K562 (cell line): ENCODE measurements around the gene CDH2. TPM values are rescaled to one million over a fixed set of nuclear protein-coding genes. Genes with fewer than 3 reads are reported as not detected.

Experiments
- ATAC-seq: fragments of 200-7000 bp; cut with Tn5 transposase; 3 replicates; pipeline ENCODE4 v1.9.1; 2020; ENCODE audit warnings: moderate library complexity
- BruUV-seq: library from RNA; stranded (reverse); fragments of 400-500 nt; replicated peaks from 2 replicates; lab custom pipeline; 2021; lab: Mats Ljungman, UMichigan
- CTCF ChIA-PET: fragments of 300-600 bp; formaldehyde crosslinking; extraction: SDS; loops from one replicate; lab custom pipeline; 2021; ENCODE audit warnings: low intra/inter-chr PET ratio; lab: Yijun Ruan, JAX
- POLR2A ChIA-PET: fragments of 300-600, 350-650 bp; sonication (Branson Sonifier 250); formaldehyde crosslinking; extraction: SDS; loops from one replicate; lab custom pipeline; 2021; ENCODE audit warnings: antibody characterized with exemption, inconsistent platforms; lab: Yijun Ruan, JAX
- DNase-seq, 4 experiments: peaks; one replicate each; pipeline versions ENCODE4 v3.0.0 to v3.0.0-alpha.2; 2011 to 2018; ENCODE audit warnings: low spot score in 3 of 4, mixed read lengths in 3 of 4; ENCODE audit errors: extremely low read depth in 1 of 4
- FAIRE-seq: peaks from 2 replicates; lab custom pipeline; 2011; peaks lifted over from hg19 to GRCh38; lab: Jason Lieb, UNC
- H2AFZ ChIP-seq: 2 replicates; pipeline ENCODE4 v1.6.0; 2011; ENCODE audit warnings: low read depth, low read length, control low read depth, inconsistent platforms
- H3K27ac ChIP-seq: fragments of 200-600 bp; 3 replicates; pipeline ENCODE4 v1.8.0; 2011; ENCODE audit warnings: low read depth, mild to moderate bottlenecking, control low read depth, inconsistent platforms, low read length, moderate library complexity, mixed read lengths; ENCODE audit errors: extremely low read depth
- H3K27me3 ChIP-seq, 2 experiments: fragments of 300-600 bp in 1 of 2; 2 replicates in 1 of 2; 3 replicates in 1 of 2; pipeline versions ENCODE4 v1.6.0 to v1.8.0; 2011; ENCODE audit warnings: inconsistent platforms in 2 of 2, low read length in 2 of 2, mild to moderate bottlenecking in 1 of 2, mixed read lengths in 1 of 2, moderate library complexity in 1 of 2; ENCODE audit not compliant: control insufficient read depth in 2 of 2, insufficient read depth in 2 of 2
- H3K36me3 ChIP-seq: fragments of 300-600 bp; 3 replicates; pipeline ENCODE4 v1.8.0; 2011; ENCODE audit warnings: mild to moderate bottlenecking, low read length, inconsistent platforms; ENCODE audit not compliant: control insufficient read depth, insufficient read depth
- H3K4me1 ChIP-seq, 2 experiments: fragments of 200-600 bp in 1 of 2; replicated peaks in 1 of 2; 2 replicates in 1 of 2; 3 replicates in 1 of 2; pipeline versions ENCODE4 v1.5.1 to v1.8.0; 2011; ENCODE audit warnings: inconsistent platforms in 2 of 2, low read length in 2 of 2, mild to moderate bottlenecking in 1 of 2, mixed read lengths in 1 of 2, moderate library complexity in 1 of 2; ENCODE audit not compliant: control insufficient read depth in 2 of 2, insufficient read depth in 2 of 2
- H3K4me2 ChIP-seq: 2 replicates; pipeline ENCODE4 v1.6.1; 2011; ENCODE audit warnings: low read length, control low read depth, inconsistent platforms, mixed read lengths; ENCODE audit not compliant: insufficient read depth
- H3K4me3 ChIP-seq: fragments of 200-600 bp; sonication (generic), shearing (Covaris generic); 2 replicates; pipeline ENCODE4 v1.5.1; 2016; ENCODE audit warnings: control low read depth, inconsistent platforms
- H3K79me2 ChIP-seq: fragments of 200-600 bp; 3 replicates; pipeline ENCODE4 v1.8.0; 2011; ENCODE audit warnings: low read length, inconsistent platforms; ENCODE audit not compliant: control insufficient read depth, insufficient read depth
- H3K9ac ChIP-seq, 2 experiments: 2 replicates each; pipeline versions ENCODE4 v1.6.0 to v1.6.1; 2011; ENCODE audit warnings: low read depth in 2 of 2, low read length in 2 of 2, control low read depth in 1 of 2, inconsistent platforms in 1 of 2, mild to moderate bottlenecking in 1 of 2, mixed read lengths in 1 of 2; ENCODE audit not compliant: insufficient read depth in 1 of 2
- H3K9me1 ChIP-seq: one replicate; pipeline ENCODE4 v1.6.0; 2011; ENCODE audit warnings: inconsistent platforms, mild to moderate bottlenecking, low read length, moderate library complexity; ENCODE audit not compliant: control insufficient read depth, insufficient read depth
- H3K9me3 ChIP-seq: replicated peaks from 2 replicates; pipeline ENCODE4 v1.5.1; 2011; ENCODE audit warnings: low read depth, low read length, inconsistent platforms; ENCODE audit not compliant: control insufficient read depth, insufficient read depth
- H4K20me1 ChIP-seq: replicated peaks from 2 replicates; pipeline ENCODE4 v1.6.1; 2011; ENCODE audit warnings: low read length, inconsistent platforms, mixed read lengths; ENCODE audit not compliant: control insufficient read depth, insufficient read depth
- BRD4 ChIP-seq: fragments of 200-600 bp; sonication (generic); IDR thresholded peaks from 2 replicates; pipeline ENCODE4 v1.6.1; 2017; ENCODE audit warnings: inconsistent platforms
- CEBPB ChIP-seq: fragments of 450-650 bp; IDR thresholded peaks from 2 replicates; pipeline ENCODE4 v1.6.1; 2016; ENCODE audit warnings: missing genetic modification characterization, missing compliant biosample characterization
- CREM ChIP-seq: IDR thresholded peaks from 2 replicates; pipeline ENCODE4 v1.6.1; 2014; ENCODE audit warnings: antibody characterized with exemption, low read depth
- EGR1 ChIP-seq: fragments of 450-650 bp; conservative IDR thresholded peaks from 2 replicates; pipeline ENCODE4 v1.6.1; 2017; ENCODE audit warnings: mild to moderate bottlenecking
- FOXA3 ChIP-seq, 2 experiments: fragments of 450-650 bp in 1 of 2; sonication (generic) in 1 of 2; formaldehyde crosslinking; IDR thresholded peaks in 1 of 2; conservative IDR thresholded peaks in 1 of 2; 2 replicates each; pipeline versions ENCODE4 v1.4.0 to v1.8.0; 2020 to 2022; ENCODE audit warnings: mild to moderate bottlenecking in 2 of 2, missing genetic modification reagents in 1 of 2
- MAFK ChIP-seq: IDR thresholded peaks from 2 replicates; pipeline ENCODE4 v1.6.1; 2011; ENCODE audit warnings: low read length, improper control_type of control experiment
- MYBL2 ChIP-seq, 2 experiments: fragments of 450-650 bp in 1 of 2; sonication (generic) in 1 of 2; formaldehyde crosslinking in 1 of 2; IDR thresholded peaks; 2 replicates each; pipeline versions ENCODE4 v1.6.1 to v1.8.1; 2017 to 2022; ENCODE audit warnings: borderline replicate concordance in 1 of 2, inconsistent platforms in 1 of 2, low read depth in 1 of 2, mild to moderate bottlenecking in 1 of 2, missing genetic modification reagents in 1 of 2, moderate library complexity in 1 of 2
- PHF21A ChIP-seq: fragments of 450-650 bp; IDR thresholded peaks from 2 replicates; pipeline ENCODE4 v1.6.1; 2017; ENCODE audit warnings: low read depth, borderline replicate concordance
- SMAD1 ChIP-seq: fragments of 150-350 bp; IDR thresholded peaks from 2 replicates; pipeline ENCODE4 v1.6.1; 2014; ENCODE audit warnings: low read length, low read depth; ENCODE audit not compliant: partially characterized antibody
- TEAD2 ChIP-seq: fragments of 450-650 bp; IDR thresholded peaks from 2 replicates; pipeline ENCODE4 v1.6.1; 2016; ENCODE audit warnings: missing genetic modification characterization, control low read depth, missing compliant biosample characterization
- TOE1 ChIP-seq, 2 experiments: fragments of 450-650 bp in 1 of 2; sonication (generic) in 1 of 2; formaldehyde crosslinking in 1 of 2; IDR thresholded peaks; 2 replicates each; pipeline versions ENCODE4 v1.7.1 to v1.8.0; 2016 to 2022; ENCODE audit warnings: borderline replicate concordance in 2 of 2, mild to moderate bottlenecking in 2 of 2, antibody characterized with exemption in 1 of 2, inconsistent platforms in 1 of 2, low read depth in 1 of 2, missing genetic modification reagents in 1 of 2, moderate library complexity in 1 of 2
- ZNF586 ChIP-seq: fragments of 450-650 bp; formaldehyde crosslinking; conservative IDR thresholded peaks from 2 replicates; pipeline ENCODE4 v1.4.0; 2020; ENCODE audit warnings: mild to moderate bottlenecking, moderate library complexity
- ZNF778 ChIP-seq: fragments of 450-650 bp; formaldehyde crosslinking; IDR thresholded peaks from 2 replicates; pipeline ENCODE4 v1.4.0; 2020; ENCODE audit warnings: mild to moderate bottlenecking, moderate library complexity
- WGBS: fragments of 100-300 bp; shearing (Covaris generic); methylation state at CpG from one replicate; pipeline ENCODE4 v1.1.6; 2016; ENCODE audit warnings: low coverage, mixed read lengths; ENCODE audit not compliant: insufficient coverage; ENCODE audit errors: missing lambda C conversion rate; 5-methylcytosine and 5-hydroxymethylcytosine counted together
- in situ Hi-C: fragments of 300-500 bp; cut with MboI; formaldehyde crosslinking; loops from 4 replicates; pipeline ENCODE4 v1.15.0; 2018; ENCODE audit warnings: inconsistent platforms, mixed read lengths
- intact Hi-C: fragments of 100-400 bp; cut with micrococcal nuclease; formaldehyde crosslinking; loops from 2 replicates; pipeline ENCODE4 v1.14.2; 2022
- polyA plus RNA-seq, 8 experiments: library from polyadenylated mRNA; depleted of rRNA in 4 of 8; stranded (reverse) in 5 of 8; unstranded in 3 of 8; fragments of >200 nt; fragmentation: Nextera tagmentation in 2 of 8; fragmentation: Illumina TruSeq in 1 of 8; extraction: Ambion mirVana in 2 of 8; extraction: Trizol in 1 of 8; gene quantifications; 2 replicates each; pipeline versions ENCODE4 v1.2.1 to v1.2.3, GENCODE V29; 2011 to 2014; ENCODE audit warnings: inconsistent platforms in 1 of 8, missing spikeins in 1 of 8
- total RNA-seq, 7 experiments: library from RNA; depleted of rRNA in 6 of 7; stranded (reverse); fragments of >200 nt in 6 of 7; fragmentation: Illumina TruSeq in 2 of 7; extraction: Trizol in 2 of 7; gene quantifications; 2 replicates each; pipeline versions ENCODE4 v1.2.1 to v1.2.3, GENCODE V29; 2011 to 2021; ENCODE audit warnings: low replicate concordance in 1 of 7

CDH2 gene
- total and polyA plus RNA-seq, 9 of the 15 experiments (the other 6 are each of a cell fraction or from before 2014, with no cell fraction given) = 0.04 TPM; not detected in 8

GRCh38 chr18:28151434-28151833 is 25.5 kb downstream of the CDH2 start:
- Histone ChIP-seq H3K27ac (no peak overlapping the region), H3K9me3 (0 out of 2 replicates have a peak, but pooled peaks cover 2% of the 10 kb centered on the region), H3K4me2 (no peak overlapping the region), H3K27me3 (no peaks in the 10 kb centered on the region), H3K4me1 (no peaks in the 10 kb centered on the region), H3K36me3 (no peaks in the 10 kb centered on the region), H3K9ac (no peak overlapping the region), H3K79me2 (no peaks in the 10 kb centered on the region), H4K20me1 (no peaks in the 10 kb centered on the region), H3K9me1 (no peaks in the 10 kb centered on the region), H3K4me3 (no peak overlapping the region), H2AFZ (no peak overlapping the region)
- intact Hi-C loops (no loop called here), in situ Hi-C loops (no loop called here)
- ATAC-seq = no peak
- ChIA-PET CTCF (no interaction called here), POLR2A (no interaction called here)
- 0% methylated on average over 1 of the region's 1 CpG for WGBS
- no peak for TF ChIP-seq ZNF586 (CRISPR knock-in tag)
- no peak for TF ChIP-seq ZNF778 (CRISPR knock-in tag)
- no peak for TF ChIP-seq MAFK
- no peak for TF ChIP-seq TOE1 (IDR thresholded peaks at IDR 0.05; ENCODE audit: borderline replicate concordance)
- no peak for TF ChIP-seq TOE1 (CRISPR knock-in tag; IDR thresholded peaks at IDR 0.05; ENCODE audit: borderline replicate concordance, low read depth)
- TF ChIP-seq CREM = no peak
- TF ChIP-seq EGR1 = no peak
- no peak for TF ChIP-seq MYBL2 (IDR thresholded peaks at IDR 0.05; ENCODE audit: low read depth)
- TF ChIP-seq MYBL2 (CRISPR knock-in tag; IDR thresholded peaks at IDR 0.05; ENCODE audit: borderline replicate concordance) = no peak
- no peak for TF ChIP-seq CEBPB (tag)
- no peak for TF ChIP-seq BRD4
- TF ChIP-seq SMAD1 = no peak
- TF ChIP-seq PHF21A = no peak
- no peak for TF ChIP-seq TEAD2 (tag)
- TF ChIP-seq FOXA3 (CRISPR knock-in tag; conservative IDR thresholded peaks at IDR 0.05 in 1 of 2, IDR thresholded peaks at IDR 0.05 in 1 of 2) = no peak
- no peak for FAIRE-seq
- BruUV-seq = no TSS peak
- DNase-seq = no peak
